Measurements from ENCODE around the gene SLC22A13. TPM values are rescaled to one million over a fixed set of nuclear protein-coding genes. Genes with fewer than 3 reads are reported as not detected.
"Not testable (repeated sequence)": the region's sequence is repeated elsewhere in the genome, so short reads cannot be mapped to it uniquely, and the experiment has no call there.

The SLC22A13 gene
- total RNA-seq, 2 donors from 2014 or later: 0.99 to 2.2 TPM

- DNase-seq (ENCODE audit: low spot score): no peak
- H3K4me1 ChIP-seq (ENCODE audit: control insufficient read depth in 1 of 2, low read depth in 2 of 2): no peaks in the 10 kb centered on the region
- H3K9me3 ChIP-seq: no peaks in the 10 kb centered on the region
- no peak overlapping the region for H3K4me3 ChIP-seq
- no peak for TF ChIP-seq CTCF (IDR thresholded peaks at IDR 0.05)
- no peaks in the 10 kb centered on the region for H3K36me3 ChIP-seq
- ATAC-seq (ENCODE audit: insufficient number of reproducible peaks, low FRiP score, low read depth): no peak
- no peak overlapping the region for H3K27ac ChIP-seq
- no peaks in the 10 kb centered on the region for H3K27me3 ChIP-seq (replicated peaks; ENCODE audit: insufficient read depth)
Measured at GRCh38 chr3:38318766-38319671, 53.4 kb downstream of the SLC22A13 start.

- H3K27ac ChIP-seq; H3K36me3 ChIP-seq; DNase-seq (ENCODE audit: low spot score); H3K9me3 ChIP-seq; H3K27me3 ChIP-seq (replicated peaks; ENCODE audit: insufficient read depth); H3K4me3 ChIP-seq; ATAC-seq (ENCODE audit: insufficient number of reproducible peaks, low FRiP score, low read depth); H3K4me1 ChIP-seq (ENCODE audit: control insufficient read depth in 1 of 2, low read depth in 2 of 2): not testable (repeated sequence)
Measured at GRCh38 chr3:38320638-38321037, 55.0 kb downstream of the SLC22A13 start.

- Histone ChIP-seq H3K9me3 (no peaks in the 10 kb centered on the region), H3K27ac (no peak overlapping the region), H3K36me3 (no peaks in the 10 kb centered on the region), H3K4me3 (no peak overlapping the region), H3K4me1 (ENCODE audit: control insufficient read depth in 1 of 2, low read depth in 2 of 2) (no peaks in the 10 kb centered on the region), H3K27me3 (replicated peaks; ENCODE audit: insufficient read depth) (no peaks in the 10 kb centered on the region)
- ATAC-seq (ENCODE audit: insufficient number of reproducible peaks, low FRiP score, low read depth) (no peak), DNase-seq (ENCODE audit: low spot score) (no peak)
- TF ChIP-seq CTCF (IDR thresholded peaks at IDR 0.05): no peak
Measured at GRCh38 chr3:38323060-38323459, 57.4 kb downstream of the SLC22A13 start.

GRCh38 chr3:38325256-38325655 lies 59.6 kb downstream of the SLC22A13 start:
- H3K9me3 ChIP-seq: no peaks in the 10 kb centered on the region
- no peak overlapping the region for H3K27ac ChIP-seq
- no peak overlapping the region for H3K4me3 ChIP-seq
- ATAC-seq (ENCODE audit: insufficient number of reproducible peaks, low FRiP score, low read depth): no peak
- H3K36me3 ChIP-seq: no peaks in the 10 kb centered on the region
- no peaks in the 10 kb centered on the region for H3K4me1 ChIP-seq (ENCODE audit: control insufficient read depth in 1 of 2, low read depth in 2 of 2)
- no peak for TF ChIP-seq CTCF (IDR thresholded peaks at IDR 0.05)
- no peaks in the 10 kb centered on the region for H3K27me3 ChIP-seq (replicated peaks; ENCODE audit: insufficient read depth)
- no peak for DNase-seq (ENCODE audit: low spot score)

- H3K36me3 ChIP-seq: no peaks in the 10 kb centered on the region
- no peaks in the 10 kb centered on the region for H3K4me1 ChIP-seq (ENCODE audit: control insufficient read depth in 1 of 2, low read depth in 2 of 2)
- no peaks in the 10 kb centered on the region for H3K27me3 ChIP-seq (replicated peaks; ENCODE audit: insufficient read depth)
- H3K27ac ChIP-seq: no peak overlapping the region
- H3K4me3 ChIP-seq: no peak overlapping the region
- TF ChIP-seq CTCF (IDR thresholded peaks at IDR 0.05): no peak
- no peaks in the 10 kb centered on the region for H3K9me3 ChIP-seq
- ATAC-seq (ENCODE audit: insufficient number of reproducible peaks, low FRiP score, low read depth): no peak
- no peak for DNase-seq (ENCODE audit: low spot score)
Measured at GRCh38 chr3:38327335-38328009, 61.9 kb downstream of the SLC22A13 start.

Other genes starting within 250 kb of the SLC22A13 start
- gene PLCD1, start 236.2 kb upstream of the SLC22A13 start, total RNA-seq: 10 to 100 TPM; 34.8 to 93.3 TPM
- under 1 TPM; 0.14 to 0.35 TPM for gene DLEC1, start 226.6 kb upstream of the SLC22A13 start, total RNA-seq
- 10 to 100 TPM; 34.8 to 37.6 TPM for gene ACAA1, start 128.7 kb upstream of the SLC22A13 start, total RNA-seq
- gene MYD88, start 127.2 kb upstream of the SLC22A13 start, total RNA-seq: 10 to 100 TPM; 27.8 to 49.7 TPM
- 10 to 100 TPM; 30.5 to 31.0 TPM for gene OXSR1, start 100.3 kb upstream of the SLC22A13 start, total RNA-seq
- gene SLC22A14, start 16.5 kb downstream of the SLC22A13 start, total RNA-seq: under 1 TPM in 1 of 2 donors, not detected in 1; 0.41 TPM
- gene XYLB, start 81.0 kb downstream of the SLC22A13 start, total RNA-seq: 10 to 100 TPM in 1 of 2 donors, 1 to 10 TPM in 1; 1.8 to 38.7 TPM
- 1 to 10 TPM; 3.7 to 4.0 TPM for gene ACVR2B, start 188.1 kb downstream of the SLC22A13 start, total RNA-seq
- gene EXOG, start 230.5 kb downstream of the SLC22A13 start, total RNA-seq: 10 to 100 TPM; 14.9 to 16.3 TPM